ENCODE data around the gene SPEF2.

DNA sequence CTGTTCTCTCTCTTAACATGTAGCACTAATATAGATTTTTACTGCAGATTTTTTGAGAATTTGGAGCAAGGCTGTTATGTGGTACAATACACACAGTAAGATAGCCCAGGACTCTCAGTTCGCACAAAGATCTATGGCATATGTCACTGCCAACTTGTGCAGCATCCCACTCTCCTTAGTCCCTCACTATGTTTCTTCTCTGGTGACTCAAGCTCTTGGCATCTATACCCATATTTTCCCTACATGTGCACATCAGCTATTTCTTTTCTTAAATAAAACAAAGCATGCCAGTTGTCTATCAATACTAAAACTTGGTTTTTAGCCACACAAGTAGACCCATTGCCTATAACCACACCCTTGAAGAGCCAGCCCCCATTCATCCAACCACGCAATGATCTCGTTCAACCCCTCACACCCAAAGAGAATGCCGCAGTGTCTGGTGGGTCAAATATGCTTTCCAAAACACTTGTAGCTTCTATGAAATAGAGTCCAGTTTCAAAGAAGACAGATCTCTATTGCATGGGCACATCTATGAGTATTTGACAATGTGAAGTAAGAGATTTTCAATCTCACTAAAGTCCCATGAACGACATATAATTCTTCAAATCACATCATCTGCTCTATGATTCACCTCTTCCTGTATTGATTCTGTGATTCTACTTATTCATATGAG lies 220.8 kb downstream of the SPEF2 start:
- no peak for TF ChIP-seq ZNF274 (IDR thresholded peaks at IDR 0.05; ENCODE audit: low read depth, low read length)
- TF ChIP-seq SUZ12 (IDR thresholded peaks at IDR 0.05; ENCODE audit: extremely low read depth, insufficient read depth, insufficient read length) = no peak

Data from NT2/D1 (cell line).